SK-N-SH treated with all-trans-retinoic acid at 6 μM for 48 hours (cell line): ENCODE measurements around the gene SGO1.

Experiments
- ARNTL ChIP-seq: fragments of 450-650 bp; formaldehyde crosslinking; IDR thresholded peaks from 2 replicates; pipeline ENCODE4 v1.5.0; 2020; ENCODE audit warnings: low read depth, mild to moderate bottlenecking, moderate library complexity, borderline replicate concordance
- GLIS3 ChIP-seq: fragments of 250-450 bp; sonication (Bioruptor Pico); IDR thresholded peaks from 2 replicates; pipeline ENCODE4 v1.5.0; 2020; ENCODE audit warnings: mild to moderate bottlenecking, moderate library complexity
- ISL1 ChIP-seq: fragments of 250-450 bp; sonication (Bioruptor Pico); IDR thresholded peaks from 2 replicates; pipeline ENCODE4 v2.1.2; 2022; ENCODE audit warnings: mild to moderate bottlenecking, moderate library complexity
- OSR1 ChIP-seq: fragments of 250-450 bp; sonication (Bioruptor Pico); IDR thresholded peaks from 2 replicates; pipeline ENCODE4 v1.8.0; 2022; ENCODE audit warnings: moderate library complexity, mild to moderate bottlenecking, inconsistent platforms
- TCF4 ChIP-seq: fragments of 250-450 bp; sonication (Bioruptor Pico); IDR thresholded peaks from 2 replicates; pipeline ENCODE4 v1.8.0; 2021; ENCODE audit warnings: mild to moderate bottlenecking, moderate library complexity, borderline replicate concordance
- ZFP30 ChIP-seq: fragments of 450-650 bp; formaldehyde crosslinking; IDR thresholded peaks from 2 replicates; pipeline ENCODE4 v1.5.0; 2022; ENCODE audit warnings: mild to moderate bottlenecking, moderate library complexity
- ZNF70 ChIP-seq: fragments of 450-650 bp; formaldehyde crosslinking; IDR thresholded peaks from 2 replicates; pipeline ENCODE4 v1.5.0; 2020; ENCODE audit warnings: mild to moderate bottlenecking, moderate library complexity
- TF ChIP-seq, protein P1 (sequence below): fragments of 250-450 bp; sonication (Bioruptor Pico); IDR thresholded peaks from 2 replicates; pipeline ENCODE4 v1.8.0; 2020; ENCODE audit warnings: mild to moderate bottlenecking, moderate library complexity, borderline replicate concordance

DNA sequence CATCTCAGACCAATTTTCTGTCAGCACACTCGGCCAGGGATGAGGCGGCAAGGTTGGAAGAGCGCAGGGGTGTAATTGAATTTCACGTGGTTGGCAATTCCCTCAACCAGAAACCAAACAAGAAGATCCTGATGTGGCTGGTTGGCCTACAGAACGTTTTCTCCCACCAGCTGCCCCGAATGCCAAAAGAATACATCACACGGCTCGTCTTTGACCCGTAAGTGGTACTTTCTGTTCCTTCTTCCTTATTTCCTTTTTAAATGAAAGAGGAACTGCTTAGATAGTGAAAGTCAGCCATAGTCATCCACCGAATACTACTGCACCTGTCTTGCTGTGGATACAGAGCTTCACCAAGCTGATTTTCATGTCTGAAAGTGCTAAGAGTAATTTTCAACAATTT, 60.1 kb downstream of the SGO1 start:
- no peak for TF ChIP-seq ZFP30 (CRISPR knock-in tag)
- TF ChIP-seq ARNTL: no peak
- TF ChIP-seq TCF4 (CRISPR knock-in tag): no peak
- no peak for TF ChIP-seq OSR1 (CRISPR knock-in tag)
- no peak for TF ChIP-seq ZNF70 (CRISPR knock-in tag)
- TF ChIP-seq, protein P1, sequence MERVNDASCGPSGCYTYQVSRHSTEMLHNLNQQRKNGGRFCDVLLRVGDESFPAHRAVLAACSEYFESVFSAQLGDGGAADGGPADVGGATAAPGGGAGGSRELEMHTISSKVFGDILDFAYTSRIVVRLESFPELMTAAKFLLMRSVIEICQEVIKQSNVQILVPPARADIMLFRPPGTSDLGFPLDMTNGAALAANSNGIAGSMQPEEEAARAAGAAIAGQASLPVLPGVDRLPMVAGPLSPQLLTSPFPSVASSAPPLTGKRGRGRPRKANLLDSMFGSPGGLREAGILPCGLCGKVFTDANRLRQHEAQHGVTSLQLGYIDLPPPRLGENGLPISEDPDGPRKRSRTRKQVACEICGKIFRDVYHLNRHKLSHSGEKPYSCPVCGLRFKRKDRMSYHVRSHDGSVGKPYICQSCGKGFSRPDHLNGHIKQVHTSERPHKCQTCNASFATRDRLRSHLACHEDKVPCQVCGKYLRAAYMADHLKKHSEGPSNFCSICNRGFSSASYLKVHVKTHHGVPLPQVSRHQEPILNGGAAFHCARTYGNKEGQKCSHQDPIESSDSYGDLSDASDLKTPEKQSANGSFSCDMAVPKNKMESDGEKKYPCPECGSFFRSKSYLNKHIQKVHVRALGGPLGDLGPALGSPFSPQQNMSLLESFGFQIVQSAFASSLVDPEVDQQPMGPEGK (CRISPR knock-in tag): no peak
- no peak for TF ChIP-seq GLIS3 (CRISPR knock-in tag)
- TF ChIP-seq ISL1 (CRISPR knock-in tag): no peak
